Non-pigmented ciliary epithelial cell (primary cell): ENCODE data around the gene DLG2.

Experiments used
- DNase-seq: peaks from one replicate; pipeline ENCODE4 v3.0.0-alpha.2; 2010; ENCODE audit warnings: low read depth

Gene DLG2

GRCh38 chr11:84260862-84261261 lies 1366.3 kb downstream of the DLG2 start:
- DNase-seq, result no peak

GRCh38 chr11:84256618-84257017 lies 1370.5 kb downstream of the DLG2 start:
- DNase-seq, result no peak

- no peak for DNase-seq
These were observed 1371.7 kb downstream of the DLG2 start for GRCh38 chr11:84255483-84255882.

- DNase-seq, result no peak
These were observed 1376.1 kb downstream of the DLG2 start for GRCh38 chr11:84250834-84251613.

GRCh38 chr11:84249344-84250135 lies 1377.6 kb downstream of the DLG2 start:
- no peak for DNase-seq

GRCh38 chr11:84247926-84248325 lies 1379.2 kb downstream of the DLG2 start:
- DNase-seq, result no peak

GRCh38 chr11:84247129-84247528 lies 1380.0 kb downstream of the DLG2 start:
- DNase-seq, result no peak

GRCh38 chr11:84243629-84244263 lies 1383.4 kb downstream of the DLG2 start:
- DNase-seq, result no peak

- no peak for DNase-seq
These were observed 1385.6 kb downstream of the DLG2 start for GRCh38 chr11:84241343-84242131.

- no peak for DNase-seq
These were observed 1386.3 kb downstream of the DLG2 start for GRCh38 chr11:84240847-84241246.

- no peak for DNase-seq
These were observed 1390.7 kb downstream of the DLG2 start for GRCh38 chr11:84236436-84236835.

- DNase-seq, result no peak
These were observed 1392.5 kb downstream of the DLG2 start for GRCh38 chr11:84234462-84235202.

GRCh38 chr11:84234011-84234410 lies 1393.1 kb downstream of the DLG2 start:
- DNase-seq, result no peak

GRCh38 chr11:84232511-84232910 lies 1394.6 kb downstream of the DLG2 start:
- no peak for DNase-seq

- DNase-seq, result no peak
These were observed 1396.7 kb downstream of the DLG2 start for GRCh38 chr11:84230402-84230801.

GRCh38 chr11:84227970-84228665 lies 1399.0 kb downstream of the DLG2 start:
- no peak for DNase-seq

- no peak for DNase-seq
These were observed 1403.1 kb downstream of the DLG2 start for GRCh38 chr11:84224042-84224441.

- DNase-seq, result no peak
These were observed 1408.8 kb downstream of the DLG2 start for GRCh38 chr11:84218318-84218717.

GRCh38 chr11:84215672-84216071 lies 1411.5 kb downstream of the DLG2 start:
- no peak for DNase-seq

- DNase-seq, result no peak
These were observed 1412.6 kb downstream of the DLG2 start for GRCh38 chr11:84214557-84214956.
